GM12873 (cell line): ENCODE data around the gene TRIM49C.
"Not testable (repeated sequence)": the region's sequence is repeated elsewhere in the genome, so short reads cannot be mapped to it uniquely, and the experiment has no call there.

Experiments used
- CTCF ChIP-seq: IDR thresholded peaks from 2 replicates; pipeline ENCODE4 v1.5.1; 2012; ENCODE audit warnings: low read depth, mild to moderate bottlenecking, moderate library complexity, low read length, control low read depth; ENCODE audit not compliant: insufficient read depth; ENCODE audit errors: missing control alignments

Gene TRIM49C, protein sequence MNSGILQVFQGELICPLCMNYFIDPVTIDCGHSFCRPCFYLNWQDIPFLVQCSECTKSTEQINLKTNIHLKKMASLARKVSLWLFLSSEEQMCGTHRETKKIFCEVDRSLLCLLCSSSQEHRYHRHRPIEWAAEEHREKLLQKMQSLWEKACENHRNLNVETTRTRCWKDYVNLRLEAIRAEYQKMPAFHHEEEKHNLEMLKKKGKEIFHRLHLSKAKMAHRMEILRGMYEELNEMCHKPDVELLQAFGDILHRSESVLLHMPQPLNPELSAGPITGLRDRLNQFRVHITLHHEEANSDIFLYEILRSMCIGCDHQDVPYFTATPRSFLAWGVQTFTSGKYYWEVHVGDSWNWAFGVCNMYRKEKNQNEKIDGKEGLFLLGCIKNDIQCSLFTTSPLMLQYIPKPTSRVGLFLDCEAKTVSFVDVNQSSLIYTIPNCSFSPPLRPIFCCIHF

GRCh38 chr11:90030806-90031205, at the start of gene TRIM49C:
Gene TRIM49C, plus strand, starts transcription at chr11:90031106. Its CDS starts 4,106 bp downstream, at chr11:90035212.
- not testable (repeated sequence) for TF ChIP-seq CTCF

- TF ChIP-seq CTCF = not testable (repeated sequence)
These were observed 54.7 kb downstream of the TRIM49C start, which contains the start of gene UBTFL1 for GRCh38 chr11:90085650-90086049. Gene UBTFL1, plus strand, starts transcription at chr11:90085950. Its CDS starts 0 bp downstream, at chr11:90085950.
